Thyroid gland (tissue), 4 donors: ENCODE measurements around the gene PRICKLE4. TPM values are rescaled to one million over a fixed set of nuclear protein-coding genes. Genes with fewer than 3 reads are reported as not detected.

Experiments
- DNase-seq, 2 donors: peaks; one replicate each; pipeline ENCODE4 v3.0.0-alpha.2; 2019
- H3K27ac ChIP-seq, 3 donors: fragments of 200-600 bp; sonication (generic); 1 replicate in 2 of 3; 2 replicates in 1 of 3; pipeline ENCODE4 v1.5.1; 2016 to 2019; ENCODE audit warnings: mild to moderate bottlenecking in 1 of 3, moderate library complexity in 1 of 3
- H3K27me3 ChIP-seq: fragments of 200-600 bp; sonication (generic); one replicate; pipeline ENCODE4 v1.5.1; 2019
- H3K36me3 ChIP-seq, 2 donors: fragments of 200-600 bp; sonication (generic); one replicate each; pipeline ENCODE4 v1.5.1; 2016 to 2019
- H3K4me1 ChIP-seq, 2 donors: fragments of 200-600 bp; sonication (generic); one replicate each; pipeline ENCODE4 v1.5.1; 2017 to 2019
- H3K4me3 ChIP-seq, 3 donors: fragments of 200-600 bp; sonication (generic); replicated peaks in 1 of 3; 1 replicate in 2 of 3; 2 replicates in 1 of 3; pipeline ENCODE4 v1.5.1; 2016; ENCODE audit warnings: mild to moderate bottlenecking in 1 of 3
- H3K9me3 ChIP-seq: fragments of 200-600 bp; sonication (generic); one replicate; pipeline ENCODE4 v1.5.1; 2017
- POLR2A ChIP-seq, 2 donors: fragments of 450-650 bp; IDR thresholded peaks; one replicate each; pipeline ENCODE4 v1.6.1; 2017; ENCODE audit warnings: antibody characterized with exemption in 2 of 2, mild to moderate bottlenecking in 2 of 2, moderate library complexity in 1 of 2
- WGBS, 2 donors: methylation state at CpG; one replicate each; pipeline ENCODE4 v1.1.5; 2017; 5-methylcytosine and 5-hydroxymethylcytosine counted together
- intact Hi-C: fragments of 100-400 bp; cut with DNase I; formaldehyde crosslinking; loops from one replicate; pipeline ENCODE4 v1.15.1; 2023
- total RNA-seq, 4 donors: library from RNA; depleted of rRNA; stranded (reverse); fragments of >200 nt; gene quantifications; one replicate each; pipeline ENCODE4 v1.2.3, GENCODE V29; 2016
- TF ChIP-seq, protein P1 (sequence below), 6 experiments: fragments of 200-600 bp in 3 of 6; fragments of 450-650 bp in 3 of 6; sonication (generic) in 3 of 6; IDR thresholded peaks; one replicate each; pipeline ENCODE4 v1.5.1; 2016 to 2019; ENCODE audit warnings: antibody characterized with exemption in 6 of 6, mild to moderate bottlenecking in 2 of 6, inconsistent platforms in 1 of 6, moderate library complexity in 1 of 6

Gene PRICKLE4
- total RNA-seq, 4 donors from 2014 or later = 4.0 to 15.6 (median 12.7) TPM

DNA sequence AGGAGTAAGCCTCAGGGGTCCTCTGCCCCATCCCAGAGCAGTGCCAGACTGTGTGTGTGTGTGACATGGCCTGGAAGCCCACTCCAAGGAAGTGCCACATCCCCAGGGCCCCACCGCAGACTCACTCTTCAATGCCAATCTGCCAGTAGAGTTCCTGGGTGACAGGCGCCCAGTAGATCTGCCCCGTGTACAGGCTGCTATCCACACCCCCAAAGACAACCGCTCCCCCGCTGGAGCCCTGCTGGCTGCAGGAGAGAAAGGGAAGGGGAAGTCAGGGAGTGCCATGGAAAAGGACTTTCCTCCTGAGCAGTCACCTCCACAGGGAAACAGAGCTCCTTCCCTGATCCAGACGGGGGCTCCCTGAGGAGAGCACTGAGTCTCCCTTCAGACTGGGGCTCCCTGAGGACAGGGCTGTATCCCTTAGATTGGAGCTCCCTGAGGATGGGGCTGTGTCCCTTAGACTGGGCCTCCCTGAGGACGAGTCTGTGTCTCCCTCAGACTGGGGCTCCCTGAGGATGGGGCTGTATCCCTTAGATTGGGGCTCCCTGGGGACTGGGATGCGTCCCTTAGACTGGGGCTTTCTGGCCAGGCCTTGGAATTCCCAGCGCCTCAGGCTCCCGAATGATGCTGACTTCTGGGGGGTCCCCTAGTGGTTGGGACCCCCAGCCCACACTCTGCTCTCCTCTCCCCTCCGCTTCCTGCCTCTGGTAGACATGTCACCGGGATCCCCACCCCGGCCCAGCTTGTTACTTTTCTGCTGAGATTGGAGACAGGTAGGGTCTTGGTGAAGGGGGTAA, 40.0 kb upstream of the PRICKLE4 start:
- intact Hi-C loops = no loop called here
- Histone ChIP-seq H3K4me3 (no peak overlapping the region), H3K4me1 (peaks cover 3 to 5% of the 10 kb centered on the region in 2 donors), H3K27ac (no peak overlapping the region), H3K27me3 (no peaks in the 10 kb centered on the region), H3K9me3 (no peaks in the 10 kb centered on the region), H3K36me3 (no peaks in the 10 kb centered on the region)
- 85 to 89% methylated on average over 6 to 11 of the region's 13 CpGs for WGBS, 2 donors
- TF ChIP-seq, protein P1, sequence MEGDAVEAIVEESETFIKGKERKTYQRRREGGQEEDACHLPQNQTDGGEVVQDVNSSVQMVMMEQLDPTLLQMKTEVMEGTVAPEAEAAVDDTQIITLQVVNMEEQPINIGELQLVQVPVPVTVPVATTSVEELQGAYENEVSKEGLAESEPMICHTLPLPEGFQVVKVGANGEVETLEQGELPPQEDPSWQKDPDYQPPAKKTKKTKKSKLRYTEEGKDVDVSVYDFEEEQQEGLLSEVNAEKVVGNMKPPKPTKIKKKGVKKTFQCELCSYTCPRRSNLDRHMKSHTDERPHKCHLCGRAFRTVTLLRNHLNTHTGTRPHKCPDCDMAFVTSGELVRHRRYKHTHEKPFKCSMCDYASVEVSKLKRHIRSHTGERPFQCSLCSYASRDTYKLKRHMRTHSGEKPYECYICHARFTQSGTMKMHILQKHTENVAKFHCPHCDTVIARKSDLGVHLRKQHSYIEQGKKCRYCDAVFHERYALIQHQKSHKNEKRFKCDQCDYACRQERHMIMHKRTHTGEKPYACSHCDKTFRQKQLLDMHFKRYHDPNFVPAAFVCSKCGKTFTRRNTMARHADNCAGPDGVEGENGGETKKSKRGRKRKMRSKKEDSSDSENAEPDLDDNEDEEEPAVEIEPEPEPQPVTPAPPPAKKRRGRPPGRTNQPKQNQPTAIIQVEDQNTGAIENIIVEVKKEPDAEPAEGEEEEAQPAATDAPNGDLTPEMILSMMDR (IDR thresholded peaks at IDR 0.05) = no peak
- TF ChIP-seq POLR2A (IDR thresholded peaks at IDR 0.05) = no peak
- no peak for DNase-seq

DNA sequence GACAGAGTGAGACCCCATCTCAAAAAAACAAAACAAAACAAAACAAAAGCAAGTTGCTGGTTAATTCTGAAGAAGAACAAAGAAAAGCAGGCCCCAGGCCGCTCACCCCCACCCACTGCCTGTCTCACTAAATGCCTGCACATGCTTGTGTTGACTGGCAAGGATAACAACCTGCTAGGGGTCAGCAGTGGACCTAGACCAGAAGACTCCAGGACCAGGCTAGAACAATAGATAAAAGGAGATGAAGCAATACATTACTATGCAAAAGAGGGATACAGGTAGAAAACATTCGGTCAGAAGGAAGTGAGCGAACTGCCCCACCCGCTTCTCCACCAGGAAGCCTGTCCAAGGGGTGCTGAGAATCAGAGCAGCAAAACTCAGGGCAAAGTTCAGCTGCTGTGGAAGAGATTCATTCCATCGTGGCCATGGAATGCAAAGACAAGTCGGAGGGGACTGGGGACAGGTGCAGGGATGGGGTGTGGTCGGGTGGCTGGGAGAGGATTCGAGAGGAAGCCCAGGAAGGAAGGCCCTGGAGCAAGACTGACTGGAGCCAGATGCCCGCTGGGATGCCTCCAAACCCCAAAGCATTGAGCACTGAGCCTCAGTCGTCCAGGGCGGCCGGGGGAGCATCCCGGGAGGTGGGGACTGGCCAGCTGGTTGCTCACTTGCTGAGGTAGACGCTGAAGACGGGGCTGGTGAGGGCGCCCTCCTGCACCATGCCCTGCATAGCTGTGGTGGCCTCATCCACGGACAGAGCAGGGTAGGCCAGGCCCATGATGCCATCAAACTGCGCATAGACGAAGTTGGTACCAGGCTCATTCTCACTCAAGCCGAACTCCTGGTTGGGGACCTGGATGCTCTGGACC, 38.7 kb upstream of the PRICKLE4 start:
- WGBS, 2 donors = 83 to 86% methylated on average over 15 to 18 of the region's 20 CpGs
- no peak overlapping the region for H3K4me3 ChIP-seq
- no peaks in the 10 kb centered on the region for H3K36me3 ChIP-seq
- no peaks in the 10 kb centered on the region for H3K9me3 ChIP-seq
- no peak overlapping the region for H3K27ac ChIP-seq
- TF ChIP-seq, protein P1 (IDR thresholded peaks at IDR 0.05) = no peak
- no peak for TF ChIP-seq POLR2A (IDR thresholded peaks at IDR 0.05)
- no peaks in the 10 kb centered on the region for H3K4me1 ChIP-seq
- no peaks in the 10 kb centered on the region for H3K27me3 ChIP-seq
- no peak for DNase-seq
- intact Hi-C loops = no loop called here

DNA sequence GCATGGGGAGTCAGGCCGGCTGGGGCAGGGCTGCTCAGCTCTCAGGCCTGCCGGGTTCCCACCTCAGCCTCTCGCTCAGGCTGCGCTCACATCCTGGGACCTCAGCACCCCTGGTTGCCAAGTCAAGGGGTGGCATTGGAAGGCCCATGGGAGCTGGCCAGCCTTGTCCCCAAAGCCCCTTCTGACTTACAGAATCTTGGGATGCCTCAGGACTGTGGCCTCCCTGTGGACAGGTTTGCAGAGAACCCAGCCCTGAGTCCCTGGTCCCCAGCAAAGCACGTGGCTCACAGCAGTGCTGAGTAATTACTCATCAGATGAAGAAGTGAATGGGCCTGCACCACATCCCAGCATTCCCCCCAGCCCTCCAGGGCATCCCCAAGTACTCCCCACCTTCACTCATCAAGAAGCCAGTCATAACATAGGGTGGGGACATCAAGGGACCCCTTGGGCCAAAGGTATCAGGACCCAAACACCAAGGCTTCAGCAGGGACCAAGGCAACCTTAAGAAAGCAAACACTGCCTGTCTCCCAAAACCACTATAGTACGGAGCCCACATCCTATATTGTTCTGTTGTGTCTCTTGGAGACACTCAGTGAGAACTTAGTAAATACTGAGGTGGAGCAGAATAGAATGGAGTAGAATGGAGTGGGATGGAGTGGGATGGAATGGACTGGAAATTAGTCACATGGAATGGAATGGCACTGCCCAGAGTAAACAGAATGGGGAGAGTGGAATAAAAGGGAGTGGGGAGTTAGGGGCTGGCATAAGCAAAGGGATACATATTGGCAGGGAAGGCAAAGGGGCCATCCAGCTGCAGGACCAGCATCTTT, 37.0 kb upstream of the PRICKLE4 start:
- no peak for TF ChIP-seq POLR2A (IDR thresholded peaks at IDR 0.05)
- TF ChIP-seq, protein P1 (IDR thresholded peaks at IDR 0.05) = no peak
- H3K36me3 ChIP-seq = no peaks in the 10 kb centered on the region
- no peaks in the 10 kb centered on the region for H3K9me3 ChIP-seq
- WGBS, 2 donors = 75 to 98% methylated on average over 2 to 5 of the region's 6 CpGs
- intact Hi-C loops = no loop called here
- peaks cover 0 to 5% of the 10 kb centered on the region in 2 donors for H3K4me1 ChIP-seq
- H3K4me3 ChIP-seq = no peak overlapping the region
- no peak overlapping the region for H3K27ac ChIP-seq
- H3K27me3 ChIP-seq = no peaks in the 10 kb centered on the region
- DNase-seq = no peak

GRCh38 chr6:41744236-41744787, 36.3 kb upstream of the PRICKLE4 start:
- no peak overlapping the region for H3K27ac ChIP-seq
- H3K4me3 ChIP-seq = no peak overlapping the region
- intact Hi-C loops = no loop called here
- H3K27me3 ChIP-seq = no peaks in the 10 kb centered on the region
- no peak for DNase-seq
- WGBS, 2 donors = 76% methylated on average over 4 to 7 of the region's 7 CpGs
- H3K9me3 ChIP-seq = no peaks in the 10 kb centered on the region
- peaks cover 0 to 5% of the 10 kb centered on the region in 2 donors for H3K4me1 ChIP-seq
- no peak for TF ChIP-seq POLR2A (IDR thresholded peaks at IDR 0.05)
- TF ChIP-seq, protein P1 (IDR thresholded peaks at IDR 0.05) = no peak
- no peaks in the 10 kb centered on the region for H3K36me3 ChIP-seq
